ENCODE data around the gene ZNF385D. TPM values are rescaled to one million over a fixed set of nuclear protein-coding genes. Genes with fewer than 3 reads are reported as not detected.
A peak's percentile ranks its signal among the peaks of the same experiment; 100 is the strongest.
"Not testable (repeated sequence)": the region's sequence is repeated elsewhere in the genome, so short reads cannot be mapped to it uniquely, and the experiment has no call there.

Gene ZNF385D
- total RNA-seq, 3 donors from 2014 or later, result 3.2 to 4.3 (median 3.8) TPM

- intact Hi-C loops (cut with DNase I; ENCODE audit: low total_unique reads), result no loop called here
- H3K9me3 ChIP-seq, result no peaks in the 10 kb centered on the region
- TF ChIP-seq CTCF (IDR thresholded peaks at IDR 0.05) (no peak), POLR2A (IDR thresholded peaks at IDR 0.05) (no peak), POLR2AphosphoS5 (IDR thresholded peaks at IDR 0.05) (no peak)
- no peak for DNase-seq (ENCODE audit: low spot score in 2 of 2)
- H3K27me3 ChIP-seq, result no peaks in the 10 kb centered on the region
- no peak overlapping the region for H3K4me3 ChIP-seq
- H3K4me1 ChIP-seq, result no peaks in the 10 kb centered on the region
- H3K36me3 ChIP-seq, result no peaks in the 10 kb centered on the region
- no peak overlapping the region for H3K27ac ChIP-seq
Observed at GRCh38 chr3:21487520-21487919, 263.5 kb downstream of the ZNF385D start.

GRCh38 chr3:21486024-21486935 is 264.7 kb downstream of the ZNF385D start:
- H3K27me3 ChIP-seq; DNase-seq (ENCODE audit: low spot score in 2 of 2); H3K36me3 ChIP-seq; H3K9me3 ChIP-seq; H3K4me3 ChIP-seq; H3K4me1 ChIP-seq; H3K27ac ChIP-seq; intact Hi-C loops (cut with DNase I; ENCODE audit: low total_unique reads): not testable (repeated sequence)

GRCh38 chr3:21484828-21485144 is 266.2 kb downstream of the ZNF385D start:
- Histone ChIP-seq H3K27me3 (no peaks in the 10 kb centered on the region), H3K36me3 (no peaks in the 10 kb centered on the region), H3K4me3 (no peak overlapping the region), H3K27ac (no peak overlapping the region), H3K4me1 (no peaks in the 10 kb centered on the region), H3K9me3 (no peaks in the 10 kb centered on the region)
- intact Hi-C loops (cut with DNase I; ENCODE audit: low total_unique reads), result no loop called here
- TF ChIP-seq POLR2AphosphoS5 (IDR thresholded peaks at IDR 0.05), result no peak
- TF ChIP-seq POLR2A (IDR thresholded peaks at IDR 0.05), result no peak
- no peak for TF ChIP-seq CTCF (IDR thresholded peaks at IDR 0.05)
- DNase-seq (ENCODE audit: low spot score in 2 of 2), result no peak

GRCh38 chr3:21484057-21484827 is 266.8 kb downstream of the ZNF385D start:
- TF ChIP-seq CTCF (IDR thresholded peaks at IDR 0.05) (peak in 2 of 3 donors; percentile 16 to 27), POLR2A (IDR thresholded peaks at IDR 0.05) (no peak), POLR2AphosphoS5 (IDR thresholded peaks at IDR 0.05) (no peak)
- DNase-seq (ENCODE audit: low spot score in 2 of 2), result no peak
- Histone ChIP-seq H3K9me3 (no peaks in the 10 kb centered on the region), H3K27ac (no peak overlapping the region), H3K36me3 (no peaks in the 10 kb centered on the region), H3K4me1 (no peaks in the 10 kb centered on the region), H3K4me3 (no peak overlapping the region), H3K27me3 (no peaks in the 10 kb centered on the region)
- intact Hi-C loops (cut with DNase I; ENCODE audit: low total_unique reads), result no loop called here

- no peak overlapping the region for H3K4me3 ChIP-seq
- intact Hi-C loops (cut with DNase I; ENCODE audit: low total_unique reads), result no loop called here
- no peak for DNase-seq (ENCODE audit: low spot score in 2 of 2)
- H3K36me3 ChIP-seq, result no peaks in the 10 kb centered on the region
- H3K27me3 ChIP-seq, result no peaks in the 10 kb centered on the region
- TF ChIP-seq POLR2AphosphoS5 (IDR thresholded peaks at IDR 0.05), result no peak
- no peaks in the 10 kb centered on the region for H3K9me3 ChIP-seq
- no peaks in the 10 kb centered on the region for H3K4me1 ChIP-seq
- no peak overlapping the region for H3K27ac ChIP-seq
Observed at GRCh38 chr3:21481991-21482390, 269.0 kb downstream of the ZNF385D start.
